HG03378 (cell line): ENCODE results near the gene NPR2.

Source experiments
- ATAC-seq: cut with Tn5 transposase; IDR thresholded peaks from one replicate; pipeline ENCODE4 v1.9.1; 2021; ENCODE audit warnings: mild to moderate bottlenecking, moderate library complexity; ENCODE audit not compliant: unreplicated experiment

NPR2 gene

DNA sequence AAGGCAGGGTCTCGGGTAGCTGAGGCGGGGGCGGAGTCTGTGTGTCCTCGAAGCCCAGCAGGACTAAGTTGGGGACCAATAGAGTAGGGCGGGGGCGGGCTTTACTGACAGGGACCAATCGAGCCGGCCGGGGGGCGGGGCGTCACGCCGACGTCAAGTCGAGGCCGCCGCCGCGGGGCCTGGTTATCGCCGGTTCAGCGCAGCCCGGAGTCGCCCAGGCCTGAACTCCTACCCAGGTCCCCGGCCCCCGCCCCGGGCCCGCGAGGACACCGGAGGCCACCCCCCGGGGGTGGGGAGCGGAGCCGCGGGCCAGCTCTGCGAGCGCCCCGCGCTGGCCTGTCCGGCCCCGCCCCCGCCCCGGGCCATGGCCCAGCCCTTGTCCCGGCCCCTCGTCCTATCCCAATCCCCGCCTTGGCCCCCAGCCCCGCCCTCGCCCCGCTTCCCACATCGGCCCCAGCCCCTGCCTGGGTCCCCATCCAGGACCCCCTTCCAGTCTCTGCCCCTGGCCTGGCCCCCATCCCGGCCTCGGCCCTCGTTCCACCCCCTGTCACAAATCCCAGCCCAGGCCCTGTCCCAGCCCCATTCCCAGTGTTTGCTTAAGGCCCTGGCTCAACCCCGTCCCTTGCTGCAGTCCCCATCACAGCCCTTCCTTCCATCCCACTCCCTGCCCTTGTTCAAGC lies 37.8 kb downstream of the NPR2 start, which contains the start of gene TMEM8B:
TMEM8B (plus strand) TSS at position 145 of the 680 bp plus-strand sequence; CDS start at position 365, 220 bp downstream.
- peak; percentile 40 for ATAC-seq

- no peak for ATAC-seq
These were observed 38.3 kb downstream of the NPR2 start for GRCh38 chr9:35829764-35830096.

DNA sequence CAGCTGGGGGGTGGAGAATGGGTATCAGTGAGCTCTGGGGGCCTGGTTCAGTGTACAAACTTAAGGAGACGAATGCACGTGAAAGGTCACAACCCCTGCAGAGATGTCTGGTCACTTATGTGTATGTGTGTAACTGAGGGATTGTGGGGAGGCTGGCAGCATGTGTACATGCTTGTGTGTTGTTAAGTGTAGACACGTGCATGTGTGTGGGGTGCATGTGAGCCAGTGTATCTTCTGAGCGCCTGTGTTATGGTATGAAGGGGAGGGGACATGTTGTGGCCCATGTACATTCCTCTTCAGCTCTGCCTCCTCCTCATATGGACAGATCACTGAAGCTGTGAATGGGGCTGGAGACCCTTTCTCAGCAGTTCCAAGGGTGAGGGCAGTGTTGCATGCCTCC lies 39.6 kb downstream of the NPR2 start:
- ATAC-seq, result no peak

DNA sequence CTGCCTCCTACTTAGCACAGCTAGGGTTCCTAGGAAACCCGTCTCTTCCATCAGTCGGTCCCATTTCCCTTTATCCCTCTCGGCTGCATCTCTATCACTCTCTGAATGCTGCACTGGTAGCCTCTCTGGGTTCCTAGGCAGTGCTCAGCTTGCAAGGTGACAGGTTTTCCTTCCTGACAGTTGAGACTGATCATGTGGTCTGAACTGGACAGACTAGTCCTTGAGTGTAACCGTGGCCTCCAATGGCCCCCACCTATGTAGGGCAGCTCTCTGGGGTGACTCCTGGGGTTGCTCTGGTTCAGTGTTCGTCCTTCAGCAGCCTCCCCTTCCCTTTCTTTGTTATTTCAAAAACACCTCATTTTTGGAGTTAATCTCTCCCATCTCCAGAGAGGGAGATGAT lies 41.4 kb downstream of the NPR2 start:
- ATAC-seq, result no peak

GRCh38 chr9:35834260-35835215 lies 43.1 kb downstream of the NPR2 start:
- ATAC-seq, result no peak

DNA sequence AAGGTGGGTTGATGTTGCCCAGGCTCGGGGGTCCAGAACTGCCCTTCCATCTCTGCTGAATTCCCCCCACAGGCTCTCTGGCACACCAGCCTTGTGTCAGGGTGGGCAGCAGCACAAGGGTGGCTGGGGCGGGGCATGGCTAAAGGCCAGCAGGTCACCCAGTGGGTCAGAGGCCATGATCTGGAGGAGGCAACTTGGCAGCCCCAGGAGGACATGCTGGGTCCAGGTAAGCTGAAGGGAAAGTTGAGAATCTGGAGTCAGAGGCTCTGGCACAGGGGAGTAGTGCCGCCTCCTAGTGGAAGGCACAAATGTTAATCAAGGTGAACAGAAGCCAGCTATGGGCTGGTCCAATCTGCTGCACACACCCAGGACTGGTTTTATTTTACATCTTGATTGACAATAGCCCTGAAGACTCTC lies 43.8 kb downstream of the NPR2 start:
- no peak for ATAC-seq

DNA sequence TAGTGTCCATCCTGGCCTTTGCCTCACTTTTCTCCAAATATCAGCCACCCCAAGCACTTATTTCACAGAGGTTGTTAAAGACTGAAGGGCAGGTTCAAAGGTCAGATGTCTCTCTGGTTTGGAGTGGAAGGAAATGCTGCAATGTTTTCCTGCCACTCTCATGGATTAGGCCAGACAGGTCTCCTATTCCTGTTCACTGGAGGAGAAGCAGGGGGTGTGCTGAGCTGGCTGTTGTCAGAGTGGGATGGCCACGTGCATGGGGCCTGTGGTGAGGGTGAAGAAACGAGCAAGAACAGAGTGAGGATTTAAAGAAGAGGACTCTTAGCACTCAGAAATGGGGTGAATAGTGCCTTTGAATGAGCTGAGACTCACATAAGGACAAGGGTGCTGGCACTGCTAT lies 44.4 kb downstream of the NPR2 start:
- ATAC-seq, result no peak

- ATAC-seq, result no peak
These were observed 45.2 kb downstream of the NPR2 start for GRCh38 chr9:35836595-35836994.

- ATAC-seq, result no peak
These were observed 48.5 kb downstream of the NPR2 start for GRCh38 chr9:35839926-35840325.

DNA sequence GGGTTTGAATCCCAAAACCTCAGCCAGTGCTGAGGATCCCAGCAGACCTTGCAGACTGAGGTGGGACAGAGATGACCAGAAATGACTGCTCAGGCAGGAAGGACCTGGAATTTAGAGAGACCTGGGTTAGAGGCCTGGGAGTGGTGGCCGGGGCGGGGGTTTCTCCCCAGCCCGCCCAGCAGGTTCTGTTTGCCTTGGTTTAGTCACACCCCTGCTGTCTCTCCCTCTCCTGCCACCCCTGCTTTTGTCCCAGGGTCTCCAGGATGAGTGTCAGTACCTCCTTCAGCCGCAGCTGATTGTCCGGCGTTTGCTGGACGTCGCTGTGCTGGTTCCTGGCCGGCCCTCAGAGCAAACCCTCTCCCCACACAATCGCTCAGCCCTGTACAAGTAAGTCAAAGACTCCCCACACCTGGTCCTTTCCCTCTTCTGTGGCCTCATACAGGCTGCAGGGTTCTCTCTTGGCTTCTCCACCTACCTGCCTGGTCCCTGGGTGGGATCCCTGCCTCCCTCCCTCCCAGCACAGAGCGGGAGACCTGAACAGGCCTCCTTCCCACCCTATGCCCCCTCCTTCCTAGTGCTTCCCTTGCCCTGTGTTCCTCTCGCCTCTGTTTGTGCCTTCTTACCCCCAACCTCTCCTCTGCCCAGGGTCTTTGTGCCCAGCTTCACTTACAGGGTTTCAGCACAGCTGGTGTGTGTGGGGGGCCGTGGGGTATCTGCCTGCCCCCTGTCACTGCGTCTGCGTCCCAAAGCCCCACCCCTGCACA lies 49.7 kb downstream of the NPR2 start:
- ATAC-seq, result no peak

DNA sequence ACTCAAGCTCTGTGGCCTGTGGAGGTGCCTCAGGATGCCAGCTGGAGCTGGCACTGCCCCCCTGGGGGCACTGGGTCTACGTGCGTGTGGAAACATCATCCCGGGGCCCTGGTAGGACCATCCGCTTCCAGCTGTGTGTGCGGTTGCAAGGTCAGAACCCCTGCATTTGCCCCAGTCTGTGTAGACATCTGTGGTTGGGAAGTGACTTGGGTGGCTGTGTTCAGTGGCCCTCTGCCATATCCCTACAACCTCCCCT lies 50.2 kb downstream of the NPR2 start:
- no peak for ATAC-seq

DNA sequence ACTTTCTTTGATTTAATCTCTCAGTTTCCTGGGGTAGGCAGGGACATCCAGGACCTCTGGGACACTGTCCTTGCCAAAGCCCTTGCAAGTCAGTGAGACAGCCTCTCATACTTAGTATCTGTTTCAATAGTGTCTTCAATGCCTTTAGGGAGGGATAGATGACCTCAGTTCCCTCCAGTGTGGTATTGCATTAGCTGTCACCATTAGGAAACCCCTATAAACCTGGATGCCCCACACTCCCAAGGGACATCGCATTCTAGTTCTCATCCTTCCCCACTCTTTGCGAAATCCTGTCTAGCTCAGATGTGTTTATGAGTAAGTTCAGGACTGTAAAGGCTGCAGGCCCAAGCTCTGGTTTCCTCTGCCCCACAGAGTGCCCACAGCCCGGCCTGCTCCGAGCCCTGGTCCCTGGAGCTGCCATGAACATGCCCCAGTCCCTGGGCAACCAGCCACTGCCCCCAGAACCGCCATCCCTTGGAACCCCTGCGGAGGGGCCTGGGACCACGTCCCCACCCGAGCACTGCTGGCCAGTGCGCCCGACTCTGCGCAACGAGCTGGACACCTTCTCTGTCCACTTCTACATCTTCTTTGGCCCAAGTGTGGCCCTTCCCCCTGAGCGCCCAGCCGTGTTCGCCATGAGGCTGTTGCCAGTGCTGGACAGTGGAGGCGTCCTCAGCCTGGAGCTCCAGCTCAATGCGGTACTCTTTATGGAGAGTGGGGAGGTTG lies 50.8 kb downstream of the NPR2 start:
- ATAC-seq, result no peak

- ATAC-seq, result peak; percentile 75
These were observed 51.4 kb downstream of the NPR2 start for GRCh38 chr9:35842795-35843194.

DNA sequence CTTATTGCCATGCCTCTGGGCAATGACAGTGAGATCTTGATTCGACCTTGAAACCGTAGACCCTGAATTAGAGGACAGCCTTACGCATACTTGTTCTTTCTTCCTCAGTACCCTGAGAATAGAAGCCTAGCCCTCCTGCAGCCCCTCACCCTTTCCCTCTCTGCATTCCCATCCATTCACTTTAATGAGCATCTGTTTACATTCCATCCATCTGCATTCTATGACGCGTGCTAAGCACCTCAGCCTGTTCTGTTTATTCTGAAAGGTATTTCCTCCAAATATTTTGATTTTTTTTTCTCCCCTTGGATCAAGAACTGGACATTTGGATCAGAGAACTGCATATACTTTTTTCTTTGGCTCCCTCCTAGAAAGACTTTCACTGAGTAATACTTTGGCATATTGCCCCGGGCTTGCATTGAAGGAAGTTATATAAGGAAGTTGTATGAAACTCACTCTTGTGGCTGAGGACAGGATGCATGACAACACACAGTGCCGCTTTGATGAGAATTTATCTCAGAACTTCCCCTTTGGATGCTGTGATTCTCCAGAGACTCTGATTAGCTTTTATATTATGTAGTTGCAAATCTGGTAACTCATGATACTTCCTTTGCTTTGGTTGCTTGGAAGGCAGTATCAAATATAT lies 53.4 kb downstream of the NPR2 start:
- ATAC-seq, result peak; percentile 33

DNA sequence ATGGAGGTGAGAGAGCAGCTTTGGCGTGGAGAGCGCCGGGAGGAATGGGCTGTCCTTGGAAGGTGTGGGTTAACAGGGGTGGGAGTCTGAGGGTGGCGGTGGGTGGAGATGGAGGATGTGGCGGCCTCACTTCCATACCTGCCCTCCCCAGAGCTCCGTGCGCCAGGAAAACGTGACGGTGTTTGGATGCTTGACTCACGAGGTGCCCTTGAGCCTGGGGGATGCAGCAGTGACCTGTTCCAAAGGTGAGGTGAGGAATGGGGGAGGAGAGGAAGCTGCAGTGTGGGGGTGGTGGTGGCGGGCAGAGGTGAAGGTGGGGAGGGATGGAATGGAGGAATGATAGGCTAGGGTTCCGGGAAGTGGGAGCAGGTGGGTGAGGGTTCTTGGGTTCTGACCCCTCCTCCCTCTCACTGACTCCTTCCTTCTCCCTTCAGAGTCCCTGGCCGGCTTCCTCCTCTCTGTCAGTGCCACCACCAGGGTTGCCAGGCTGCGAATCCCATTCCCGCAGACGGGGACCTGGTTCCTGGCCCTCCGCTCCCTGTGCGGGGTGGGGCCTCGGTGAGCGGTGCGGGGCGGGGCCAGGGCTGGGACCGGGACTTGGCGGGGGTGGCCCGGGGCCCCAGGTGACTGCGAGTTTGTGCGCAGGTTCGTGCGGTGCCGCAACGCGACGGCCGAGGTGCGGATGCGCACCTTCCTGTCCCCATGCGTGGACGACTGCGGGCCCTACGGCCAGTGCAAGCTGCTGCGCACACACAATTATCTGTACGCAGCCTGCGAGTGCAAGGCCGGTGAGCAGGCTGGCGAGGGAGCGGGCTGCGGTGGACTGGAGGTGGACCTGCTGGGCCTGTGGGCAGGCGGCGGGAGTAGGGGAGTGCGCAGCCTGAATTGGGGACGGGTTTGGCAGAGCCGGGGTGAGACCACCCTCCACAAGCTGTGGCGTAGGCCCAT lies 54.7 kb downstream of the NPR2 start:
- ATAC-seq, result no peak

- peak; percentile 94 for ATAC-seq
These were observed 56.6 kb downstream of the NPR2 start for GRCh38 chr9:35847792-35848572.

GRCh38 chr9:35852267-35852815 lies 61.0 kb downstream of the NPR2 start:
- no peak for ATAC-seq
